IPS-NIHi7 (cell line): ENCODE data around the gene ANXA11.

ENCODE experiments used
- DNase-seq: peaks from one replicate; pipeline ENCODE4 v3.0.0; 2012; ENCODE audit warnings: mixed read lengths; ENCODE audit errors: extremely low spot score

ANXA11 gene

DNA sequence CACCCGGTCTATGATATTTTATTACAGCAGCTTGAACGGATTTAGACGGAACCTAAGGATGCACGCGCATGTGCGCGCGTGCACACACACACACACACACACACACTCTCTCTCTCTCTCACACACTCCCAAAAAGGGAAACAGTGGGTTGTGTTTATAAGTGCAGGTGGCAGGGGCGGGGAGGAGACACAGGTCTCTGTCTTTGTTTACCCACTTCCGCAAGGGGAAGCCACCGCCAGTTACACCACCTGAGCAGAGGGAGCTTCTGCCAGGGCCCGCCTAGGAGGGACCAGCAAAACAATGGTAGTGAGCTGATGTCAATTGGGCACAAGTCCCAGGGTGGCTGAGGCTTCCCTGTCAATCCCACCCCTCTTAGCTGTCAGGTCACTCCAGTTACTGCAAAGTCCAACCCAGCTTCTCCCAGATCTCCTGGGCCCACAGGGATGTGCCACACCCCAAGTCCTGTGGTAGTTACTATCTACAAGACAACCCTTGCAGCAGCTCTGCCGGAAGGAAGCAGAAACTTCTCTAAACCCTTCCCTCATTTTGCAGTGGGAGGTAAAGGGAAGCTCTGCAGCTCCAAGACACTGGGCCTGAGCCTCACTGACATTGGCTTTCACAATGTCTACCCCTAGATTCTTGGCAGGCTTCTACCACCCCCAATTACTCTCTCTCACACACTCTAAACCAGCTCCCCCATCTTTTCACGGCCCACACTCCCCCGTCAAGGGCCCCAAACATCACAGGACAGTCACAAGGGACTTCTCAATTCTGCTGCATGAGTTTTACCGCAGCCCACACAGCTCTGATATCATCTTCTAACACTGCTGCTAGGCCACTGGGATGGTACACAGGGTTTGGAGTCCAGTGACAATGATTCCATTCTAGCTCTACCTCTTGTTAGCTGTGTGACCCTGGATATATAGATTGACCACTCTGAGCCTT lies 17.6 kb downstream of the ANXA11 start:
- no peak for DNase-seq

DNA sequence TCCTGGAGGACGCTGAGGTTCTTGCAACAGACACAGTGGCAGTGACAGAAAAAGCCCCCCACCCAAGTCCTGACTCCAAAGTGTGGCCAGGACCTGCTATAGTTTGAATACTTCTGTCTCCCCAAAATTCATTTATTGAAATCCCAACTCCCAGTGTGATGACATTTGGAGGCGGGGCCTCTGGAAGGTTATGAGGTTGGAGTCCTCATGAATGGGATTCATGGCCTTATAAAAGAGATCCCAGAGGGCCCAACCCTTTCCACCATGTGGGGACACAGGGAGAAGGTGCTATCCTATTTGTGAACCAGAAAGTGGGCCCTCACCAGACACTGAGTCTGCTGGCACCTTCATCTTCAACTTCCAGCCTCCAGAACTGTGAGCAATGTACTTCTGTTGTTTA lies 18.3 kb downstream of the ANXA11 start:
- DNase-seq, result no peak

DNA sequence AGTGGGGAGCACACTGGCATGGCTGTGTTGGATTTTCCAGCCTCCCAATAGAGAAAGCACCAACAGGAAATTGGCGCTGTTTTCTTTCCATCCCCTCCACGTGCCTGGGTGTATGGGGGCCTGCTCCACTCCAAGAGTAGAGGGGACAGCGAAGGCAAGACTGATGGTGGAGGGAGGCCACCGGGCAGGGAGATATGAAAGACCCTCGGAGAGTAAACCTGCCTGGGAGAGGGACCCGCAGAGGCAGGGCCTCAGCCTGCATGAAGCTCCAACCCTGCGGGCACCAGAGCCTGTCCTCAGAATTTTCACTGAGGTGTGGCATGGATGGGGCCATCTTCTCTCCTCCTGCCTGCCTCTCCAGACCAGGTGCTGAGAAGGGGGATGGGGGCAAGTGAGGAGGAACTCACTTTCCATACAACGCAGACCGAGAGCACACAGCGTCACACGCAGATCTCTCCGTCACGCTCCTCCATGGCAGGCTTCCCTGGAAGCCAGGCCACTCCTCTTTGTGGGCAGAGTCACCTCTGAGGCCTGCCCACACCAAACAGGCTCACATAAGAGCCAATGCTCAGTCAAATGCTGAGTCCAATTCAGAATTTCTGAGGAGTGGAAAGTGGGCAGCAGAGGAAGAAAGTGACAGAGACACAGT lies 18.8 kb downstream of the ANXA11 start:
- DNase-seq, result no peak

DNA sequence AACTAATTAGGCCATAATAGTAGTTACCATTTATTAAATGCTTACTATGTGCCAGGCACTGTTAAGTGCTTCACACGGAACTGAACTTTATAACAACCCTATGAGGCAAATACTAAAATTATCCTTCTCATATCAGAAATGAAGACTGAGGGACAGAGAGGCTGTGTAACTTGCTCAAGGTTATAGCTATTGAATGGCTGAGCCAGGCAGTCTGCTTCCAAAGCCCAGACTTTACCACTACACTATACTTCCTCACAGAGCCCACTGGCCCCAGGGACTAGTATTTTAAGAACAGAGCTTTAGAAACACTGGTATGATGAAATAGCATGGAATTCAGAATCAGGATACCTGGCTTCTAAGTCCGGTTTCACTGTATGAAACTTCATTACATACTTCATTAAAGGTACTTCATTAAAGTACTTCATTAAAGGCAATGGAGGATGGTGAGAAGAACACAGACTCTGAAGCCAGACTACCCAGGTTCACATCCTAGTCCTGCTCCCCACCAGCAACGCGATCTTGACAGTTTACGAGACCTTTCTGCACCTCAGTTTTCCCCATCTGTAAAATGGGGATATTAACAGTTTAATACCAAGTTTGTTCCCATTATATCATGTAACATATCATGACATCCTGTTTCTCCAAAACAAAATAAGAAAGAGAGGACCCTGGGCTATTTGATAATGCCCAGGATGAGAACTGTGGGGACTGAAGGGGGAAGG lies 19.6 kb downstream of the ANXA11 start:
- no peak for DNase-seq

DNA sequence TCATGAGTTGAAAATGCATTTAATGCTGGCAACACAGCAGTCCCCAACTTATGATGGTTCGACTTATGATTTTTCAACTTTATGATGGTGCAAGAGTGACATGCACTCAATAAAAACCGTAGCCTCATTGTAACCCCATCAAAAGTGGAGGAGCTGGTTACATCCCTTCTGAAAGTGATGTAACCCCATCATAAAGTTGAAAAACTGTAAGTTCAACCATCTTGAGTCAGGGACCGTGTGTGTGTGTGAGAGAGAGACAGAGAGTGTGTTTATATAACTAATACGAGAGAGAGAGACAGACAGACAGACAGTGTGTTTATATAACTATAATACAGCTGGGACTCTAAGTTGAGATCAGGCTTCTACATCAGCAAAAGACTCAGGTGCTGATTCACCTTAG lies 21.0 kb downstream of the ANXA11 start:
- DNase-seq, result no peak

DNA sequence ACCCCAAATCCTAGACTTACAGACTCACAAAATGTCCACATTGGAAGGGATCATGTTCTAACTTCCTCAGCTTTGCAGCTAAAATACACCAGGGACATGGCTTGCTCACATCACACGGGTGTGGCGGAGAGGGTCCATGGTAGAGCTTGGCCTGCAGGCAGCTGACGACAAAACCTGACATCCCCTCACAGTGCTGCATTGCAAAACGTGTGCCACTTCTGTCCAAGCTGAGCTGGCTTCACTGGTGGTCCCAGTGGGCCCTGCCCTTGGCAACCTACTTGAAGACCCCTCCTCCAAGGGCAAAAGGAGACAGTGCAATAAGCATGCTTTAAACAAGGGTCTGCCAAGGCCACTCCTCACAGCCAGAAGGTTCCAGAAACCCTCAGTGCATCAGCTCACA lies 21.9 kb downstream of the ANXA11 start:
- no peak for DNase-seq

DNA sequence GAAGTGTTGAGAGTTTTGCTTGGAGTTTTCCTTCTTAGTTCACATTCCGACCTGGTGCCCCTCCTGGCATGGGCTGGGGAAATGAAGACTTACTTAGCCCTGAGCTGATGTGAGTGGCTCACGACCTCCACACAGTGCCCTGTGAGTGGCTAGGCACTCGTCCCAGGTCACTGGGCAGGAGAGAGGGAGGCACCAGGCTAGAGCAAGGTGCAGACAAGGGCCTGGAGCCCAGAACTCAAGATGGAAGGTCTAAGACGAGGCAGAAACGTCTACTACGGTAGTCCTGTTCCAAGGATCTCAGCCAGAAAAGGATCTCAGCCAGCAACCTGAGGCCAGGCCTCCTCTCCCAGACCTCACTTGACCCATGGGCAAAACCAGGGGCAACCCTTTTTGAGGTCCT lies 22.4 kb downstream of the ANXA11 start:
- DNase-seq, result no peak

DNA sequence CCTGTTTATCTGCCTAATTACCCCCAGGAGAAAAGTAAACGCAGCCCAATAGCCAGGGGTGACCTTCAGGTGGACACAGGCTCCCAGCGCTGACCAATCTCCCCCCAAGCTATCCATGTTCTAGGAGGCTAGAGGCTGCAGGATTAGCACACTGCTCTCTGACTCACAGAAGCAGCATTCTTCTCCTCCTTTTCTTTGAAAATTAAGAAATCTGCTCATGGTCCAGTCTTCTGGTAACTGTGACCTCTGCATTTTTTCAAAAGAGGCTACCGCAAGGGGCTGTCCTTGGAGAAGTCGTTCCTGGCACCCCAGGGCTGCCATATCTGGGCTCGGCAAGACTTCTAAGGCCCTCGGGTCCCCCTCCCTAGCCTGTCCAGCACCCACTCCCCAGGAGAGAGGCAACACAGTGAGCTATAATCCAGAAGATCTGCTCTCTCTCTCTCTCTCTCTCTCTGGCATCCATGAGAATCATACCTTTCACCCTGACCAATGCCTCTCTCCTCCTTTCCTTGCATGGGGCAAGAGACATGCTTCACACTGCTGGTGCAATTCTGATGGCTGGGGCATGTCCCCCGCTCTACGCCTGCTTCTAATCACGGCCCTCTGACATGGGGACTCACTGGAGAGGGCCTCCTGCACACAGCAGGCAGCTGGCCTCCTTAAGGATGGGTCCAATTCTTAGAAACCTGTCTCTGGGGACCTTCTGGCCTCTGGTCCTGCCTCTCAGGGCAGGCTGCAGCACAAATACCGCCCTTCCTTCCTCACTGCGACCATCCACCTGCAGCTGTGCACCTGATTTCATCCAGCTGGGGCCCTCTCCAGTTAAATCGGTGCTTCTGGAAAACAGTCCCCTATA lies 27.3 kb downstream of the ANXA11 start:
- no peak for DNase-seq

DNA sequence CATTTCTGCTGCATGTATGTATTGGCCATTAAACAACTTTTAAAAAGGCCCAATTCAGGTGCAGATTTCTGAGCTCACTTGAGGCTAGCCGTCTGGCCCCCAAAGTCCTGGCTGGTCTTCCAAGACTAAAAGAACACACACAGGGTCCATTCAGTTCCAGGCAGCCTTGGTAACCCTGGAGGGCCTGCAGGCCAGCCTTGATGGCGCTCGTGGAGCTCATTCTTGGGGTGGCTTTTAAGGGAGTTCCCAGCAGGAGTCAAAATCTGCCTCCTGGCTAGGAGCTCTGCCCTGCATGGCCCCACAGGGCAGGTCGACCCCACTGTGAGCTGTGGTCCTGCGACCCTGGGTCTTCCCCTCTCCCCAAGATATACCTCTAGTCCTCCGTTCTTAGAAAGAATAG lies 28.8 kb downstream of the ANXA11 start:
- no peak for DNase-seq

DNA sequence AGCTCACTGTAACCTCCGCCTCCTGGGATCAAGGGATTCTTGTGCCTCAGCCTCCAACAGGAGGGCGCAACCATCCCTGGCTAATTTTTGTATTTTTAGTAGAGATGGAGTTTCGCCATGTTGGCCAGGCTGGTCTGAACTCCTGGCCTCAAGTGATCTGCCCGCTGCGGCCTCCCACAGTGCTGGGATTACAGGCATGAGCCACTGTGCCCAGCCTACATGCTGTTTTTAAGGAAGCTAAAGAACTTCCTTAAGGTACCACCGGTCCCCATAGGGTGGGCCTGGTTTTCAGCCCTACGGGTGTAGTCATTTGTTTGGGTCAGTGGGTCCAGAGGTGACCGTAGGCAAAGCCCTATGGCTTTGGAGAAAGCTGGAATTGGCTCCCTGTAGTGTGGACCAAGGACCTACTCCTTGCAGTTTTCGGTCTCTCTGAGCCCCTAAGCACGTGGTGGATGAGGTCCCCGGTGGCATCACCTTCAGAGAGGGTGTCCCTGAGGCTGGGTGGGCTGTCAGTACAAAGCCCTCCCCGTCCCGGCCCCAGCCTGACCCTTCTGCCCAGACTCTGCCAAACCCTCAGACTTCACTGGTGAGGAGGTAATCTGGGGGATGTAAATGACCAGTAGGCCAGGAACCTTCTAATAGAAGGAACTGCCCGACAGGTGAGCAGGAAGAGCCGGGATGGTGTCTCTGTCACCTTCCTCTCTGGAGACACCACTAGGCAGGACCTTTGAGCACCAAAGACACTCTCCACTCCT lies 30.5 kb downstream of the ANXA11 start:
- DNase-seq, result no peak

DNA sequence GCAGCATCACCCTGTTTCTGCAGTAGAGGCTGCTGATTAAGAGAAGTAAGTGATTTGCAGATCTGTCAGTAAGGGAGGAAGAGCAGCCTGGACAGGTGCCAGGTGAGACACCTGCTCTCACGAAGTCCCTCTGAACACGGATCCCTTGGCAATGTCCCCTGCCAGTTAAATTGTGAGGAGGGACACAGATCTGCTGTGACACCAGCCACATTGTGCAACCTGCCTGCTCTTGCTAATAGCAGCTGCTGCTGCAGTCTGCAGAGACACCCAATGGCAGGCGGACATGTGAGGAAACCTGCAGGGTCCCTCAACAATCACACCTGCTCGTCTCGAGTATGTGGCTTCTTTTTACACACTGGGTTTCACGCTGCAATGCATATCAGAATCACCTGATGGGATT lies 31.9 kb downstream of the ANXA11 start:
- no peak for DNase-seq

DNA sequence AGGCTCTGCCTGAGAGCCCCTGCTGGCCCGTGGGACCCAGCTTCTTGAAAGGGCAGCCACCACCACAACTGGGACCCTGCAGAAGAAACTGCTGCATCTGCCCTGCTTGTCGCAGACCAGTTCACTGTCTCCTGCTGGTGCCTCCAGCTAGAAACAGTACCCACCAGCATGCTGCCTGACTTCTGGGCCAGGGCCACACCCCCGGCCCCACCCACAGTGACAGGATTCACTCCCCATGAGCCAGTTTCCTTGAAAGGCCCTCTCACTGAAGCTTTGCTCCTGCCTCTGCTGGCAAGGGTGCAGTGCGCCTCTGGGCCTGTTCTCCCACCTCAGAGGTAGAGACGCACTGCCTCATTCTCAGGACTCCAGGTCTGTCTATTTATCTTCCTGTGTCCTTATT lies 32.4 kb downstream of the ANXA11 start:
- DNase-seq, result peak; percentile 47

DNA sequence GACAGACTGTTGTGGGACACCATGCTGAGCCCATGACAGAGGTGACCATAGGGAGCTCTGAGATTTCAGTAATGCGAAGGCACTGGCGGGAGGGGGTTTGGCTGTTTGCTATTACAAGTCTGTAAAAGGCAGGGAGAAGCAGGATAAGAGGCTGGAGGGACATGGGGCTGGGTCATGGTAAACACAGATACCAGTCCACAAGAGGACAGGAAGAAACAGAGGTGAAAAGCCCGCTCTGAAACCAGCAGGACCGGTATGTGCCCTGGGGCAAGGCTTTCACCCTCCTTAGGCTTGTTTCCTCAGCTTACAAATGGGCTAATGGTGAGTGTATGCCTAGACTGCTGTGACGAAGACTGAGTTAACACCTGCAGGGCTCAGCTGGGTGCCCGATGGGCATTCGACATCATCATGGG lies 34.1 kb downstream of the ANXA11 start:
- peak; percentile 31 for DNase-seq

DNA sequence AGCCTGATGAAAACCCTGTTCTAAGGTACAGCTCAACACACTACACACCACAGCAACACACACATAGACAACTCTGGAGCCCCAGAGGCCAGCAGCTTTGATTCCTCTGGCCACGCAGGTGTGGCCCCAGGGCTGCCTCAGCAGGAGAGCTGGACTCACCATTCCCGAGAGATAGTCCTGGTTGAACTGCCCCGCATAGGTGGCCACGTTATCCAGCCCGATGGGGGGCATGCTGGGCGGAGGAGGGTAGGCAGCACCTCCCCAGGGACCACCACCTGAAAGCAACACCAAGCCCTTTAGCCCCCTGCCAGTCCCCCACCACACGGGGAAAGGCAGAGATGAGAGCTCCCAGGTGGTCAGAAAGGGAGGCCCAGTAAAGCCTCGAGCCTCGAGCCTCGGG lies 34.7 kb downstream of the ANXA11 start:
- DNase-seq, result no peak

DNA sequence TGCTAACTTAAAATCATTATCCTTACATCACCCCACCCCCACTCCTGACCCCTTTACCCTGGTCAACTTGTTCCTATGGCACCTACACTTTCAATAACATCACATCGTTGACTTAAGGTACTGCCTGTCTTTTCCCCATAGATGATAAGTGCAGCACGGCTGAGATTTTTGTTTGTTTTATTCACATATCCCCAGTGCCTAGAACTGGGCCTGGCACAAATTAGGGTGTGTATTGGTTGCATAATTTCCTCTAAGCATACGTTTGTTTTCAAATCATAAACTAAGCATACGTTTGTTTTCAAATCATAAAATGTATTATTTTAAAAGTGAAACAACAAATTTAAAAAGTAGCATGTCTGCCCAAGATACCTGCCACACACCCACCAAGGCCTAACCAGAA lies 35.3 kb downstream of the ANXA11 start:
- DNase-seq, result no peak

DNA sequence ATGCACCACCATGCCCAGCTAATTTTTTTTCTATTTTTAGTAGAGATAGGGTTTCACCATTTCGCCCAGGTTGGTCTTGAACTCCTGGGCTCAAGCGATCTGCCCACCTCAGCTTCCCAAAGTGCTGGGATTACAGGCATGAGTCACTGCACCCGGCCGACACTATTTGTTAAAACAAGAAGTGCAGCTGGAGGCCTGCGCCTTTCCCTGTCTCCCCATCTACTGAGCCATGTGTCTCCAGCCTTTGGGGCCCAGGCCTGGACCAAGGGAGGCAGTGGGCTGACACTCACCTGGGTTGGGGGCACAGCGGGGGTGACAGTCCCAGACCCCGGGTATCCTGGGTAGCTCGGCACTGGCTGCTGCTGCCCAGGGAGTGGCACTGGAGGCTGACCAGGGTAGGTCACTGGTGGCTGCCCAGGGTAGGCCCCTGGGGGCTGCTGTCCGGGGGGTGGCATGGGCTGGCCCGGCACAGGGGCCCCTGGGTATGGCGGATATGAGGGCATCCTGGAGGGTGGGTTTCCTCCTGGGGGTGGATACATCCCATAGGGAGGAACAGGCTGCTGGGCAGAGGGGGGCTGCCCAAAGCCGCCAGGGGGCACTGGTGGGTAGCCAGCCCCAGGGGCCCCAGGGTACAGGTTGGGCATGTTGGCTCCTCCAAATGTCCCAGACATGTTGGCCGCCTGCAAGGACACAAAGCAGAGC lies 36.5 kb downstream of the ANXA11 start:
- DNase-seq, result peak; percentile 78

DNA sequence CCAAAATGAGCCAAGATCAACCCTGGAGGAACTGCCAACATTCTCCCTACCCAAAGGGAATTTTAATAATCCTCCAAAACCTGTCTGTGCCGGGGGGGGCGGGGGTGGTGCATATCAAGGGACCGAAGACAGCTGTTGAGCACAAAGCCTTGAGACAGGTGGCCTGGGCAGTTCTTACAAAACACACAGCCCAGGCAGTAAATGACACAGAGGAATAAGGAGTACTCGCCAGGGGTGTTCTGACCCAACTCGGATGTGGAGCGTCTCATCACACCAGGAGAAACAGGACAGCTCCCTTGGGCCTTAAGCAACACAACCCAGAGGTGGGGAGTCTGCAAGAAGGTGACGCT lies 37.2 kb downstream of the ANXA11 start:
- DNase-seq, result no peak

DNA sequence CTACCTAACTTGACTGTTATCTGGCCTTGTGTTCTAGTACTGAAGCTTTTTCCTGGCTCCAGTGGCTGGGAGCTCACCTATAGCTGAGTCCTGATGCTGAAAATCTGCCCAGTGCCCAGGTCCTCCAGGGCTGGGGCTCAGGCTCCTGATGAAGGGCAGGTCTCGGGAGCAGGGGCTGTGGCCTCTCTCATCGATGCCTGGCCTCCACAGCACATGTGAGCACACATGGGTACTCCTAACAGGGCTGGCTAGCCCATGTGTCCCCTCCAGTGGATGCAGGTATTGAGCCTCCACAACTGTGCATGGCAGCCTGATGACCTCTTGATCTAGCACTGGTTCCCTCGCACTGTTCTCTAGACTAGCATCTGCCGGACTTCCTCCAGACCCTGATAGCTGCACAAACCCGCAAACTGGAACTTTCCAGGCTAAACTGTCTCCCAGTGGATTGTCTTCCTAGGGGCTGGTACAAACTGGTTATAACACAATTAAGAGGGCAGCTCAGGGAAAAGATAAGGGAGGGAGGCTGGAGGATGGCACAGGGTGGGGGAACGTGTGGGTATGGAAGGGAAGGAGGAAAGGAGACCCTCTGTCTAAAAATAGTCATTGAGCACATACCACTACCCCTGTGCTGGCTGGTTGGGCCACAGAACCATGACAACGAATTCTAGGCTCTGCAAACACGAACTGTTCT lies 37.7 kb downstream of the ANXA11 start:
- no peak for DNase-seq

DNA sequence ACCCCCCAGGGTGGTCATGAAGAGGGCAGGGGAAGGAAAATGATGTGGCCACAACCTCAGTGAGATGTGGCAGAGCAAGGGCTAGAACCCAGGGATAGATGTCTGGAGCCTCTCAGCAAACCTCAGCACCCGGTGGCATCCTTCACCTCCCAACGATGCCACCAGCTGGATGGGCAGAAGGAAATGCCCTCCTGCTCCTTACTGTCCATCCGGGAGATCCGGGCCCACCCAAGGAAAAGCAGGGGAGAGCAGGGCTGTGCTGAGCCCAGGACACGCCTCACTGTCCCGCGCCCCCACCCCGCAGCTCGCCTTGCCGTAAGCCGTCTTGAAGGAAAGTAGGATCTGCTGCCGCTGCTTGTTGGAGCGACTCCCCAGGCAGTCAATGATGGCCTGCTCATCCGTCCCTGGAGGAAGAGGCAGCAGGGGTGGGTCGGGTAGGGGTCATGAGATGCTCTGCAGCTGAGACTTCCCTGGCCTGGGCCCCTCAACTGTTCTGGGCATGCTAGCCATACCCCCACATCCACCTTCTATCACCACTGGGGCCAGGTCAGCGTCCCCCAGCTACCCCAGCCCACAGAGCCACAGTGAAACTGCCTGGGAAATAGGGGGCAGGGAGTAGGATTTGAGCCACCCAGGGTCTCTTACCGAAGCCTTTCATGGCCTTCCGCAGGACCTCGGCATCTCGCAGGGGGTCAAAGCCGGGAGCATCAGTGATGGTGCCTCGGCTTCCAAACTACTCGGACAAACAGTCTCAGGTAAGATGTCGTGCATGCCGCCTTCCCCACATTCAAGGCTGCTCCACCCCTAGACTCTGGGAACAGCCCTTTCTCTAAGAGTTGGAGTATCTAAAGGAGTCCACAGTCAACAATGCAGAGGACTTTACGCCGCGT lies 38.5 kb downstream of the ANXA11 start:
- no peak for DNase-seq
